ENCODE measurements around the gene CILP2. TPM values are rescaled to one million over a fixed set of nuclear protein-coding genes. Genes with fewer than 3 reads are reported as not detected.

The CILP2 gene
- total and polyA plus RNA-seq, 9 of the 15 experiments (the other 6 are each of a cell fraction or from before 2014, with no cell fraction given): 0.04 to 0.35 (median 0.05) TPM; not detected in 2

GRCh38 chr19:19490214-19490968 is 47.7 kb upstream of the CILP2 start (continued):
- TF ChIP-seq ZNF318 (IDR thresholded peaks at IDR 0.05; ENCODE audit: borderline replicate concordance in 1 of 2, low read depth in 1 of 2) (no peak), HSF4 (CRISPR knock-in tag; IDR thresholded peaks at IDR 0.05; ENCODE audit: borderline replicate concordance) (no peak), RBM25 (IDR thresholded peaks at IDR 0.05; ENCODE audit: low read depth, low read length, severe bottlenecking) (no peak), ETS2 (tag; IDR thresholded peaks at IDR 0.05; ENCODE audit: borderline replicate concordance, poor library complexity, severe bottlenecking) (no peak), LEF1 (IDR thresholded peaks at IDR 0.05) (no peak), NFE2 (IDR thresholded peaks at IDR 0.05; ENCODE audit: low read depth) (no peak), RBM17 (IDR thresholded peaks at IDR 0.05; ENCODE audit: borderline replicate concordance, low read depth, low read length) (no peak), GTF3C2 (IDR thresholded peaks at IDR 0.05; ENCODE audit: borderline replicate concordance, extremely low read depth, insufficient read length) (no peak), ZNF592 (IDR thresholded peaks at IDR 0.05) (peak; percentile 53; the same call in 1 of the 2 replicates)

Measured in K562 (cell line).